Endothelial cell of umbilical vein (primary cell): Measurements from ENCODE around the gene KCNG2.

Experiments used
- EZH2 ChIP-seq: IDR thresholded peaks from 2 replicates; pipeline ENCODE4 v1.6.1; 2012; ENCODE audit warnings: borderline replicate concordance, low read depth, mild to moderate bottlenecking, moderate library complexity, low read length, inconsistent platforms; ENCODE audit not compliant: severe bottlenecking
- GATA2 ChIP-seq: IDR thresholded peaks from 2 replicates; pipeline ENCODE4 v1.7.0; 2011; ENCODE audit warnings: low read depth, mild to moderate bottlenecking, moderate library complexity, mixed read lengths, low read length; ENCODE audit not compliant: insufficient read length, insufficient read depth
- POLR2A ChIP-seq: IDR thresholded peaks from 2 replicates; pipeline ENCODE4 v1.6.1; 2012; ENCODE audit warnings: low read depth, mild to moderate bottlenecking, control low read depth, low read length
- TF ChIP-seq, protein P1 (sequence below), 2 donors: IDR thresholded peaks; 1 replicate in 1 of 2; 2 replicates in 1 of 2; pipeline ENCODE4 v1.5.1; 2011; ENCODE audit warnings: low read length in 2 of 2, mild to moderate bottlenecking in 2 of 2, moderate library complexity in 2 of 2, control low read depth in 1 of 2, inconsistent platforms in 1 of 2, low read depth in 1 of 2; ENCODE audit not compliant: insufficient read depth in 1 of 2; ENCODE audit errors: extremely low read depth in 1 of 2

DNA sequence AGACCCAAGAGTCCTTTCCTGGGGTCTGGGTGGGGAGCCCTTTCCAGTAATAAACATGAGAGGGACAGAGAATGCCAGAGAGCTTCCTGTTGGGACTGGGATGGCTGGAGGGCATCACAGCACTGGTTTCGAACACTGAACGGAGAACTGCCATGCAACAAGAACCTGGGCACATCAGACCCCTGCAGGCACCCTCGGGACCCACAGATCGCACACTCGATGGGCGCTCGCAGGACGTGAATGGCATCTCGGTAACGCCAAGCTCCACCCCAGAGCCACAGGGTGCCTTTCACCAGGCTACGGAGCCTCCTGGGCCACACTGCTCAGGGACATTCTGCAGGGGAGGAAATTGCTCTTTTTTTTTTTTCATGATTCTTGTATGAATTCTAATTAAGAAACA, 128.6 kb downstream of the KCNG2 start:
- no peak for TF ChIP-seq POLR2A
- no peak for TF ChIP-seq GATA2
- TF ChIP-seq EZH2, result no peak
- TF ChIP-seq, protein P1, sequence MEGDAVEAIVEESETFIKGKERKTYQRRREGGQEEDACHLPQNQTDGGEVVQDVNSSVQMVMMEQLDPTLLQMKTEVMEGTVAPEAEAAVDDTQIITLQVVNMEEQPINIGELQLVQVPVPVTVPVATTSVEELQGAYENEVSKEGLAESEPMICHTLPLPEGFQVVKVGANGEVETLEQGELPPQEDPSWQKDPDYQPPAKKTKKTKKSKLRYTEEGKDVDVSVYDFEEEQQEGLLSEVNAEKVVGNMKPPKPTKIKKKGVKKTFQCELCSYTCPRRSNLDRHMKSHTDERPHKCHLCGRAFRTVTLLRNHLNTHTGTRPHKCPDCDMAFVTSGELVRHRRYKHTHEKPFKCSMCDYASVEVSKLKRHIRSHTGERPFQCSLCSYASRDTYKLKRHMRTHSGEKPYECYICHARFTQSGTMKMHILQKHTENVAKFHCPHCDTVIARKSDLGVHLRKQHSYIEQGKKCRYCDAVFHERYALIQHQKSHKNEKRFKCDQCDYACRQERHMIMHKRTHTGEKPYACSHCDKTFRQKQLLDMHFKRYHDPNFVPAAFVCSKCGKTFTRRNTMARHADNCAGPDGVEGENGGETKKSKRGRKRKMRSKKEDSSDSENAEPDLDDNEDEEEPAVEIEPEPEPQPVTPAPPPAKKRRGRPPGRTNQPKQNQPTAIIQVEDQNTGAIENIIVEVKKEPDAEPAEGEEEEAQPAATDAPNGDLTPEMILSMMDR (IDR thresholded peaks at IDR 0.05; ENCODE audit: extremely low read depth in 1 of 2, insufficient read depth in 1 of 2, low read depth in 1 of 2, low read length in 2 of 2), result no peak
